CD4-positive, alpha-beta T cell treated with Interleukin-10 for 1 hour (primary cell): Measurements from ENCODE around the gene CCDC14.
"Not testable (repeated sequence)": the region's sequence is repeated elsewhere in the genome, so short reads cannot be mapped to it uniquely, and the experiment has no call there.

ENCODE experiments used
- DNase-seq: peaks from one replicate; pipeline ENCODE4 v3.0.0-alpha.2; 2020

The CCDC14 gene

DNA sequence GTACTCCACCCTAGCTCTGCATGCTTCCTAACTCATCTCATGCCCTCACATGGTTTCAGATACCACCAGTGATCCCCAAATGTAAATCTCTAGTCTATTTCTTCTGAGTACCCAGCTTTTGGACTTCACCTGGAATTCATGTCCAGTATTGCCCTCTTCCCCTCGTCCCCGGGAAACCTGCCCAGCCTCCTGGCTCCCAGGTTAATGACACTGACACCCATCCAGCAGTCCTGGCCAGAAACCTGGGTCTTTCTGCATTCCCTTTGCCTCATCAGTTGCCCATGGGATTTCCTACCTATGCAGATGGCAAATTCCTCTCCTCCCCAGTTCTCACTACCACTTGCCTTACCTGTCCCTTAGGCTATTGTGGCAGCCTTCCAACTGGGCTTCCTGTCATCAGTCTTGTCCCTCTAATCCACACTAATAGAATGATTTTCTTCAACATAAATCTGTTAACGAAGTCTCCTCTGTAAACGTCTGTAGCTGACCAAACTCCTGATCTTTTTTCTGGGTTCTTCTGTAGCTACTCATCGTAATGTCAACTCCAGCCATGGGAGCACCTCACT, 61.6 kb downstream of the CCDC14 start:
- no peak for DNase-seq

DNA sequence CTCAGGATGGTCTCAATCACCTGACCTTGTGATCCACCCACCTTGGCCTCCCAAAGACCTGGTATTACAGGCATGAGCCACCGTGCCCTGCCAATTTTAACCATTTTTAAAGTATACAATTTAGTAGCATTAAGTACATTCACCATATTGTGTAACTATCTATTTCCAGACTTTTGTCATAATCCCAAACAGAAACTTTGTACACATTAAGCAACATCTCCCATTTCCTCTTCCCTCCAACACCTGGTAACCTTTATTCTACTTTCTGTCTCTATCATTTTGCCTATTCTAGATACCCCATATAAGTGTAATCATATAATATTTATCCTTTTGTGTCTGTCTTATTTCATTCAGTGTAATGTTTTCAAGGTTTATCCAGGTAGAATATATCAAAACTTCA, 68.0 kb downstream of the CCDC14 start:
- DNase-seq: no peak

DNA sequence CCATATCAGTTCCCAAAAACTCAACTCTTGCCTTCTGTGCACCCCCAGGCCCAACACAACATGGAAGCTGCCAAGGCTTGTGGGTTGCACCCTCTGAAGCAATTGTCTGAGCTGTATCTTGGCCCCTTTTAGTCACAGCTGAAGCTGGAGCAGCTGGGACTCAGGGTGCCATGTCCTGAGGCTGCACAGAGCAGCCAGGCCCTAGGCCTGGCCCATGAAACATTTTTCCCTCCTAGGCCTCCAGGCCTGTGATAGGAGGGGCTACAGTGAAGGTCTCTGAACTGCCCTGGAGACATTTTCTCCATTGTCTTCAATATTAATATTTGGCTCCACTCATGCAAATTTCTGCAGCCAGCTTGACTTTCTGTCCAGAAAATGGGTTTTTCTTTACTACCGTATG, 68.8 kb downstream of the CCDC14 start:
- no peak for DNase-seq

DNA sequence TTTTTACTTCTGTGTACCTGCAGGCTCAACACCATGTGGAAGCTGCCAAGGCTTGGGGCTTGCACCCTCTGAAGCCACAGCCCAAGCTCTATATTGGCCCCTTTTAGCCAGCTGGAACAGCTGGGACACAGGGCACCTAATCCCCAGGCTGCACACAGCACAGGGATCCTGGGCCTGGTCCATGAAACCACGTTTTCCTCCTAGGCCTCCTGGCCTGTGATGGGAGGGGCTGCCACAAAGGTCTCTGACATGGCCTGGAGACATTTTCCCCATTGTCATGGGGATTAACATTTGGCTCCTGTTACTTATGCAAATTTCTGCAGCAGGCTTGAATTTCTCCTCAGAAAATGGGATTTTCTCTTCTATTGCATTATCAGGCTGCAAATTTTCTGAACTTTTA, 70.0 kb downstream of the CCDC14 start:
- not testable (repeated sequence) for DNase-seq

DNA sequence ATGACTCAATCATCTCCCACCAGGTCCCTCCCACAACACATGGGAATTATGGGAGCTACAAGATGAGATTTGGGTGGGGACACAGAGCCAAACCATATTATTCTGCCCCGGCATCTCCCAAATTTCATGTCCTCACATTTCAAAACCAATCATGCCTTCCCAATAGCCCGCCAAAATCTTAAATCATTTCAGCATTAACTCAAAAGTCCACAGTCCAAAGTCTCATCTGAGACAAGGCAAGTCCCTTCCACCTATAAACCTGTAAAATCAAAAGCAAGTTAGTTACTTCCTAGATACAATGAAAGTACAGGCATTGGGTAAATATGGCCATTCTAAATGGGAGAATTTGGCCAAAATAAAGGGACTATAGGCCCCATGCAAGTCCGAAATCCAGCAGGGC, 70.9 kb downstream of the CCDC14 start:
- not testable (repeated sequence) for DNase-seq

DNA sequence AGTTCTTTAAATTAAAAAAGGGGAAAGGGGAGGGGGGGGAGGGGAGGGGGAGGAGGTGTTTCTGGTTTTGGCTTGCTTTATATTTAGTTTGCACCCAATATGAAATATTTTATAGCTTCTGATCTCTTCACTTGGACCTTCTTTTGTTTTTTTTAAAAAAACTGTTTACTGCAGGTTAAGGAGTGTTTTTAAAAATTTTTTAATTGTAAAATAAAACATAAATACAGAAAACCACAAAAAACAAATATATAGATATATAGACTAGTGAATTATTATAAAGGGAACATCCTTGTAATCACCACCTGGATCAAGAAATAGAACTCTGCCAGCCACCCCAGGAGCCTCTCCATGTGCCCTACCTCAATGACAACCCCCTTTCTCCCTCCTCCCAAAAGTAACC, 76.0 kb downstream of the CCDC14 start:
- DNase-seq: no peak

DNA sequence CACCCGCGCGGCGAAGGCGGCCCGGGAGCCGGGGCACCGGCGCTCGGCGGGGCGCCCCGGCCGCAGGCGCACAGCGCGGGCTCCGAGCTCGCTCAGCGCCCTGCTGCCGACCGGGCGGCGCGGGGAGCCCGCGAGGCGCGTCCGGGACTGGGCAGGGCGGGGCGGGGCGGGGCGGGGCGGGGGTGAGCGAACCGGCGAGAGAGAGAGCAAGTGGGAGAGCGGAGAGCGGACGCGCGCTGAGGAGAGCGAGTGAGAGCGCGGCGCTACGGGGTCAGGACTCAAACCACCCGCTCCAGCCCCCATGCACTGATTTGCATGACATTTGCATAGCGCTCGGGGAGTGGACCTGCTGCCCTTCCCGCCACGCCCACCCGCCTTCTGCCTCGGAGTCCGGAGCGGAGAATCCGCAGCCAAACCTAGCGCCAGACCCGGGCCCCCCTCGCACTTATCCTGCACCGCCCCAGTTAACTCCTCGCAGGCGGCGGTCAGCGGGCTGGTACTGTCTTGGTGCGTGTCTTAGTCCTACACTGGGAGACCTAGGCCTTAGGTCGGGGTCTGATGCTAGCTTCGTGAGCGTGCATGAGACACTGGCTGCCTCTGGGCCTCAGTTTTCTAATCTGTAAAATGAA, 76.7 kb downstream of the CCDC14 start, which contains the start of gene MYLK:
TSS of gene MYLK (minus strand) at position 130 of the 629 bp plus-strand sequence. CDS start 90,491 bp downstream, outside the sequence.
- peak; percentile 30 for DNase-seq

DNA sequence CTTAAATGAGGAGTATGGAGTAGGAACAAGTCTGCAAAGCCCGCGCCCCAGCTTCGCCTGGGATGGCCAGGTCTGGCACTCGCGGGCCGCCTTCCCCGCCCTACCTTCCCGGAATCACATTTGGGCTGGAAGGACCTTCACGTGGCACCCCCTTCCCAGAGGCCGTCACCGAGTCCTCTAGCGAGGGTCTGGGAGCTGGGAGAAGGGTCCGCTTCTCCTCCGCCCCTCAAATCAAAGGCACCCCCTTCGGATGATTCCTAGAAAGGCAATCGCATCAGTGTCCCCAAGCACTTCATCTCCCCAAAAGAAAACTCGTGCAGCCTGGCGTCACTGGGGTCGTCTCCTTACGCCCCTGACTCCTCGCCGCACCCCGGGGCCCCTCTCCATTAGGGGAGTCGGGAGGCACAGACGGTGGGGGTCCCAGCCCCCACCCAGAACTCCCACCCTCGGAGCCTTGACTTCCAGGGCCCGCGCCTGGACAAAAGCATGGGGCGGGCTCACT, 77.3 kb downstream of the CCDC14 start:
- DNase-seq: no peak

DNA sequence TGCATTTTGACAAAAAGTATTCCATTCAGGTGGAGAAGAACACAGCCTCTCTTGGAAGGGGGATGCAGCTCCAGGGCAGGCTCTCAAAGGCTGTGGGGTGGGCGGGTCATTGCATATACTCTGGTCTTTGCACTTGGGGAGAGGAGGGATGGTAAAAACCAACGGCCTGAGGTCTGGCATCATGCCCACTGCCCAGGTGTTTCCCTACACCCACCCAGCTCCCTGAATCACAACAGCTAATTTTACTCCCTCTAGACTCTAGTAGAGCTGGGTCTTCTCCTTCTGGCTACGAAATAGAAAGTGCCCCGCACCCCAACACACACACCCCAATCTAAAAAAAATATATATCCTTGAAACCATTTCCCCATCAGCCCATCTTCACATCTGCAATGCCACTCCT, 77.9 kb downstream of the CCDC14 start:
- DNase-seq: no peak

DNA sequence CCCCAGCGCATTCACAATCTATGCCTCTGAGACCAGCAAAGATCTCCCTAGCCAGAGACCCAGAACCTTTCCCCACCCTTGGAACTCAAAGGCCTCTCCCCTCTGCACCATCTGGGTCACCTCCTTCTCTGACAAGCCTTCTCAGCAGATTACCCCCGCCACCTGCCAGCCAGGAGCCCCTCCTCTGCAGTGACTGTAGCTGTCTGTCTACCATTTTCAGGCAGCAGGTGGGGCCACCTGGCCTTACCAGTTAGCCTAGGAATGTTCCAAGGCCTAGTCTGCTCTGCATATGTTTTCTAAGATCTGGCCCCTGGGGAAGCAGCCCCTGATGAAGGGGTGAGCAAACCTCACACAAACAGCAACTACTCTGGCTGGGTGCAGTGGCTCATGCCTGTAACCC, 79.3 kb downstream of the CCDC14 start:
- no peak for DNase-seq

DNA sequence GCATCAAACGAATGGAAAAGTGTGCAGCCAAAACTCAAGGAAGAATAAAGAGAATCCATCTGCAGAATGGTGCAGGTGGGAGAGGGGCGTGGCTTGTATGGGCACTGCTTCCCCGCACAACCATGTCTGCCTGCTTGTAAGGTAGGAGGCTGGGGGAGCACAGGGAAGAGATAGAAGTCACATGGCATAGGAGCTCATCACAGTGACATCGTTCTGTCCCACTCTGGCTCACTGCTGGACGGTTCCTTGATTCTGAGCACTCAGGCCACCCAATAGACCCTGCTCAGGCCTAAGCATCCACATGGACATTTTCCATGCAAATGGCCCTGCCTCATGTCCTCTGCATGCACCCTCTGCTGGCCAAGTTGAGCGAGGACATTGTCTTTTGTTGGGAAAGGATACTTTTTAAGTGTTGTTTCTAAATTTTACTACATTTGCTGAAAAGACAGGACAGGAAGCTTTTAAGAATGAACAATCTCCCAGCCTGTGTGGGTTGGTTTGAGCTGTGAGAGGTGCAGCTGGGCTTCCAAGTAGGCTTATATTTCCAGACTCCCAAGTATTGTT, 79.9 kb downstream of the CCDC14 start:
- no peak for DNase-seq

DNA sequence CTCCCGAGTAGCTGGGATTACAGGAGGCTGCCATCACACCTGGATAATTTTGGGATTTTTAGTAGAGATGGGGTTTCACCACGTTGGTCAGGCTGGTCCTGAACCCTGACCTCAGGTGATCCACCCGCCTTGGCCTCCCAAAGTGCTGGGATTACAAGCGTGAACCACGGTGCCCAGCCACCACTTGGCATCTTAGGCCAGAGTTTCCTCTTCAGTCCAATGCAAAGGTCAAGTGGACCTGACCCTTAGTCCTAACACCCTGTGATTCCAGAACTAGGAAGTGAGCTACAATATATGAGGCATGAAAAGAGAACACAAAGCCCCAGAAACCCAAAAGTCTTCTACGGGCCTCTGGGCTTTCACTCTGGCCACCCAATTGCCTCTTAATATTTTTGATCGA, 82.2 kb downstream of the CCDC14 start:
- no peak for DNase-seq

DNA sequence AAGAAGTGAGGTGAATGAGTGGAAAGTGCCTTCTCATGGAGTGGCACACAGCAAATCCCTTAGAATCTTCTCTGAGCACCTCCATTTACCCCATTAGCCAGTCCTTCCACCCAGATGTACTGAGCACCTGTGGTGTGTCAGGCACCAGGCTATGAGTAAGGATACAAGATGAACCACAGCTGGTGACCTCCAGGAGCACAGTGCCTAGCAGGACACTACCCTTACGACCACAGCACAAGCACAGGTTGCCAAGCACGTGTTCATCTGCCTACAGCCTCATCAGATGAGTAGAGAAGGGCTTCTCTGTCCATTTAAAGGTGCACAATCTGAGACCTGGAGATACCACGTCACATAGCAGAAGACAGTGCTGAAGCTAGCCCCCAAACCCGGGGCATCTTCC, 83.1 kb downstream of the CCDC14 start:
- no peak for DNase-seq

DNA sequence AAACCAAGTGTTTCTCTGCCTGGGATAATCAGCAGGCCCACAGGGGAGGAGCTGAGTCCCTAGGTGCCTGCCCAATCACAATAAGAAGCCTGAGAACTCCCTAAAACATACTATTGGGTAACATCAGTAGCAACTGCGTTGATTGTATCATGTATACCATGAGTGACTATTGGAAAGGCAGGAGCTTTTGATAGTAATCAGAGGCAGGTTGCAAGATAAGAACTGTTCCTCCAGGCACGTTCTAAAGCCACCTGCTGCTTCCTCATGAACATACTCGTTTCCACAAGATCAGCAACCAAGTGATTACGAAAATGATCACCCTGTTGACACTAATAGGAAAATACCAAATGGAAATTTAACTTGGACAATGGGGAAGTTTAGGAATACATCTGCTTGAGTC, 83.6 kb downstream of the CCDC14 start:
- no peak for DNase-seq

DNA sequence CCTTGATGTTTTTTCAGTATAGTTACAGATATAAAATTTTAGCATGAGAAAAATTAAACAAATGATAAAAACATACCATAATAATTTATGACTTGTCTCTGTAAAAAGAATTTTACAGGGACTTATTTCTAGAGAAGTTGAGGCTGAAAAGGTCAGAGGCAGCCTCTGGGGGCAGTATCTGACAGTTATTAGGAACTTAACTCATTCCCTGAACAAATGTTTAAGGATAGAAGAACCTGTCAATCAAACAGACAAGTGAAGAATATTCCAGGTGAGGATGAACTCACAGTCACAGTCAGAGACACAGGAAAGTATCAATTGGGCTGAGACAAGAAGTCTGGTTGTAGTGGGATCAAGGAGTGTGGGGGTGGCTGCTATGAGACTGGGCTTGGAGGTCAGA, 84.2 kb downstream of the CCDC14 start:
- DNase-seq: no peak

DNA sequence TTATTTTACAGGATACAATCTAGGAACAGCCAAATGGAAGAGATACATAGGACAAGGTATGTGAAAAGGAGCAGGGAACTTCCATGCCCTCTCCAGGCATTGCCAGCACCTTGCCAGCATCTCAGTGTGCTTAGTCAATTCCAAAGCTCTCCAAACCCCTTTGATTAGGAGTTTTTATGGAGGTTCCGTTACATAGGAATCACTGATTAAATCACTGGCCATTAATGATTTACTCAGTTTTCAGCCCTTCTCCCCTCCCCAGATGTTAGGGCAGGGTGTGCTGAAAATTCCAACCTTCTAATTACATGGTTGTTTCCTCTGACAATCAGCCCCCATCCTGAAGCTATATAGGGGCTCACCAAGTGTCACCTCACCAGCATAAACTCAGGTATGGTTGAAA, 88.4 kb downstream of the CCDC14 start:
- no peak for DNase-seq

DNA sequence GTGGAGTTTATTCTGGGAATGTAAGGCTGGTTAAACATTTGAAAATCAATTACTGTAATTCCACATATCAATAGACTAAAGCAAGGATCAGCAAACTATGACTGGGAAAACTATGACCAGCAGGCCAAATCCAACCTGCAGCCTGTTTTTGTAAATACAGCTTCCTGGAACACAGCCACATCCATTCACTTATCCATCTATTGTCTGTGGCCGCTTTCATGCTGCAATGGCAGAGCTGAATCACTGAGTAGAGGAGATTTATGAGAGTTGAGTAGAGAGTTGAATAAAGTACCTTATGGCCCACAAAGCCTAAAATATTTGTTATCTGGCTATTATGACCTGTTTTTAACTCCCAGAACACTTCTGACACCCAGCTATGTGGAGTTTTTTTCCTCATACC, 89.1 kb downstream of the CCDC14 start:
- no peak for DNase-seq

DNA sequence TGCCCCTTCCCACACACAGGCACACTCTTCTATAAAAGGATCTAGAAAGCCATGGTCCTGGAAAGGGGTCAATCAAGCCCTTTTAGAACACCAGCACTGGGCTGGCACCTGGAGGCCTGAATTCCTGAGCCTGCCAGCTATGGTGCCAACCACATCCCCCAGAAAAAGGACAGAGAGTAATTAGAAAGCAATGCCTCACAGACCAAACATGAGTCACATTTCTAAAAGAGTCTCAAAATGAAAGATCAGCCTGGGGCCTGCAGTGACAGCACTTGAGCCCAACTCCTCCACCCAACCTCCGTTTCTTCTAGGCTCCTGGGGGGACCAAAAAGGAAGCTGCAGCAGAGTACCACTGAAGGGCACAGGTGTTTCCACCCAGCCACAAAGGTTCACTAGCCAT, 91.0 kb downstream of the CCDC14 start:
- DNase-seq: no peak

DNA sequence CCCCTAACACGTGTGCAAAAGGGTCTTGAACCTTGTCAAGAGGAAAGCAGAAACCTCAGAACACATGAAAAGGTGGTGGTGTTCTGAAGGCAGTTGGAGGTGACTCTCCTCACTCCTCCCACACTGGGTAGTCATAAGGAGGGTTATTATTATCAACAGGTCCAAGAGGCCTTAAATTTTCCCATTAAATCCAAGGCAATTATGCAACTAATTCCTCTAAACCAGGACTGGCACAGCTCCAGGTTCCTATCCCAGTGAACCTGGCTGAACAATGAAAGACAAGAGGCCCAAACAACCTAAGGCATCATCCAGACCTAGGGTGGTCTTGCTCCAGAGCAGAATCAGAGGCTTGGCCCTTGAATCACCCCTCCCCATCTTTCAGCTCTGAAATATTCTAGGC, 91.9 kb downstream of the CCDC14 start:
- no peak for DNase-seq

DNA sequence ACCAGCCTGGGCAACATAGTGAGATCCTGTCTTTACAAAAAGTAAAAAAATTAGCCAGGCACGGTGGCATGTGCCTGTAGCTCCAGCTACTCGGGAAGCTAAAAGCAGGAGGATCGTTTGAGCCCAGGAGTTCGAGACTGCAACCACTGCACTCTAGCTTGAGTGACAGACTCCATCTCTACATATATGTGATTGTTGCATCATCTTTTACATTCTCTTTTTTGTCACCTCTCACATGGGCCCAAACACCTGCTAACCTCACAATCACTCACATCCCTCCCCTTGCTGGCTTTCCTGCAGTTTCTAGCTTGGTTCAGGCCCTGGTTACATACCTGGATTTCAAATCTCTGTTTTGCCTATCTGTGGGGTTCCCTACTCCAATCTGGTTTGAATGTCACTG, 96.3 kb downstream of the CCDC14 start:
- DNase-seq: no peak
